Right lobe of liver (tissue), 4 donors: Measurements from ENCODE around the gene CBX6.

Source experiments
- POLR2A ChIP-seq: fragments of 450-650 bp; IDR thresholded peaks from one replicate; pipeline ENCODE4 v1.6.1; 2017; ENCODE audit warnings: antibody characterized with exemption, mild to moderate bottlenecking
- TF ChIP-seq, protein P1 (sequence below), 4 donors: fragments of 200-600 bp in 3 of 4; fragments of 450-650 bp in 1 of 4; IDR thresholded peaks; one replicate each; pipeline versions ENCODE4 v1.5.1 to v1.8.0; 2016 to 2022; ENCODE audit warnings: antibody characterized with exemption in 4 of 4, mild to moderate bottlenecking in 2 of 4
- donor health status: DM: no; HTN: no; CAD: no.
- donor health status: DM: no; HTN: no; CAD: no.
- donor health status: DM: no; HTN: yes; CAD: no.

GRCh38 chr22:38828191-38828590, 43.8 kb downstream of the CBX6 start:
- TF ChIP-seq, protein P1, sequence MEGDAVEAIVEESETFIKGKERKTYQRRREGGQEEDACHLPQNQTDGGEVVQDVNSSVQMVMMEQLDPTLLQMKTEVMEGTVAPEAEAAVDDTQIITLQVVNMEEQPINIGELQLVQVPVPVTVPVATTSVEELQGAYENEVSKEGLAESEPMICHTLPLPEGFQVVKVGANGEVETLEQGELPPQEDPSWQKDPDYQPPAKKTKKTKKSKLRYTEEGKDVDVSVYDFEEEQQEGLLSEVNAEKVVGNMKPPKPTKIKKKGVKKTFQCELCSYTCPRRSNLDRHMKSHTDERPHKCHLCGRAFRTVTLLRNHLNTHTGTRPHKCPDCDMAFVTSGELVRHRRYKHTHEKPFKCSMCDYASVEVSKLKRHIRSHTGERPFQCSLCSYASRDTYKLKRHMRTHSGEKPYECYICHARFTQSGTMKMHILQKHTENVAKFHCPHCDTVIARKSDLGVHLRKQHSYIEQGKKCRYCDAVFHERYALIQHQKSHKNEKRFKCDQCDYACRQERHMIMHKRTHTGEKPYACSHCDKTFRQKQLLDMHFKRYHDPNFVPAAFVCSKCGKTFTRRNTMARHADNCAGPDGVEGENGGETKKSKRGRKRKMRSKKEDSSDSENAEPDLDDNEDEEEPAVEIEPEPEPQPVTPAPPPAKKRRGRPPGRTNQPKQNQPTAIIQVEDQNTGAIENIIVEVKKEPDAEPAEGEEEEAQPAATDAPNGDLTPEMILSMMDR (IDR thresholded peaks at IDR 0.05), result no peak
- TF ChIP-seq POLR2A, result no peak
